Pancreas (tissue), 10 donors: ENCODE data around the gene SREK1IP1. TPM values are rescaled to one million over a fixed set of nuclear protein-coding genes. Genes with fewer than 3 reads are reported as not detected.

Source experiments
- ATAC-seq, 4 donors: fragments of 200-7000 bp; cut with Tn5 transposase; one replicate each; pipeline versions ENCODE4 v1.8.0 to v1.9.1; 2020; ENCODE audit warnings: mild to moderate bottlenecking in 4 of 4, moderate library complexity in 4 of 4
- DNase-seq, 6 donors: peaks; one replicate each; pipeline ENCODE4 v3.0.0-alpha.2; 2020
- FAIRE-seq: peaks from 2 replicates; lab custom pipeline; 2012; peaks lifted over from hg19 to GRCh38; lab: Jason Lieb, UNC
- H3K27ac ChIP-seq, 4 donors: fragments of 200-600 bp; sonication (generic); 1 replicate in 3 of 4; 2 replicates in 1 of 4; pipeline versions ENCODE4 v1.5.0 to v1.8.0; 2020
- H3K27me3 ChIP-seq, 4 donors: fragments of 200-600 bp; one replicate each; pipeline ENCODE4 v1.8.0; 2021
- H3K36me3 ChIP-seq, 3 donors: fragments of 200-600 bp; sonication (generic) in 1 of 3; one replicate each; pipeline versions ENCODE4 v1.5.0 to v1.8.0; 2020 to 2021
- H3K4me1 ChIP-seq, 3 donors: fragments of 200-600 bp; one replicate each; pipeline ENCODE4 v1.8.0; 2021
- H3K4me3 ChIP-seq, 4 donors: fragments of 200-600 bp; sonication (generic) in 2 of 4; one replicate each; pipeline versions ENCODE4 v1.5.0 to v1.8.0; 2020 to 2021
- H3K9me3 ChIP-seq, 4 donors: fragments of 200-600 bp; one replicate each; pipeline ENCODE4 v1.8.0; 2021
- CTCF ChIP-seq, 4 donors: fragments of 200-600 bp; sonication (generic) in 3 of 4; IDR thresholded peaks; one replicate each; pipeline versions ENCODE4 v1.5.0 to v1.8.0; 2021; ENCODE audit warnings: antibody characterized with exemption in 4 of 4
- WGBS, 2 donors: extraction: QIAGEN DNeasy Blood & Tissue Kit; methylation state at CpG; one replicate each; pipeline ENCODE4 v1.1.7; 2013; 5-methylcytosine and 5-hydroxymethylcytosine counted together
- intact Hi-C, 3 donors: fragments of 100-400 bp; cut with DNase I; formaldehyde crosslinking; loops; one replicate each; pipeline versions ENCODE4 v1.11.1 to v1.14.2; 2022
- polyA plus RNA-seq, 2 donors: library from polyadenylated mRNA; stranded (reverse); fragments of 200-250 nt; gene quantifications; one replicate each; pipeline ENCODE4 v1.2.3, GENCODE V29; 2013
- total RNA-seq, 6 donors: library from RNA; stranded (reverse); fragmentation: NEBNext Ultra II Directional in 4 of 6; extraction: Animal tissue kit (Norgen Biotek cat#: 25700) in 4 of 6; gene quantifications; one replicate each; pipeline versions ENCODE4 v1.2.1 to v1.2.4, GENCODE V29; 2021 to 2023
- donor health status: healthy with polysubstance abuse.
- donor health status: DM: no; HTN: no; CAD: no; lungs with moderate emphysema.
- donor health status: DM: no; HTN: no; CAD: no.
- donor health status: control.
- donor health status: control.
- donor health status: Bipolar disorder and iron deficiency.
- donor health status: DM: yes; HTN: yes; CAD: no.
- donor health status: DM: no; HTN: no; CAD: no.
- donor health status: DM: no; HTN: no; CAD: no.
- donor health status: DM: yes; HTN: yes; CAD: no.

SREK1IP1 gene
- total and polyA plus RNA-seq, 8 donors, result 9.2 to 17.8 (median 10.2) TPM

- ATAC-seq, result no peak
- no peaks in the 10 kb centered on the region for H3K27me3 ChIP-seq
- H3K9me3 ChIP-seq, result no peaks in the 10 kb centered on the region
- DNase-seq, result no peak
- no peaks in the 10 kb centered on the region for H3K36me3 ChIP-seq
- no peak for FAIRE-seq
- peaks cover 10 to 18% (median 16%) of the 10 kb centered on the region in 3 donors for H3K4me1 ChIP-seq
- intact Hi-C loops, result no loop called here
- peak overlapping the region in 2 of 4 donors; percentile 26 to 32 for H3K27ac ChIP-seq
- WGBS, 2 donors, result 61 to 65% methylated on average over 3 of the region's 3 CpGs
- no peak for TF ChIP-seq CTCF (IDR thresholded peaks at IDR 0.05)
- H3K4me3 ChIP-seq, result no peak overlapping the region
These were observed 25.7 kb upstream of the SREK1IP1 start for GRCh38 chr5:64794053-64794770.

- FAIRE-seq, result no peak
- intact Hi-C loops, result no loop called here
- H3K27me3 ChIP-seq, result no peaks in the 10 kb centered on the region
- H3K27ac ChIP-seq, result peak overlapping the region in 1 of 4 donors; percentile 26
- TF ChIP-seq CTCF (IDR thresholded peaks at IDR 0.05), result no peak
- DNase-seq, result no peak
- H3K4me3 ChIP-seq, result no peak overlapping the region
- H3K9me3 ChIP-seq, result no peaks in the 10 kb centered on the region
- no peaks in the 10 kb centered on the region for H3K36me3 ChIP-seq
- H3K4me1 ChIP-seq, result peaks cover 10 to 18% (median 16%) of the 10 kb centered on the region in 3 donors
- ATAC-seq, result peak in 3 of 4 donors; percentile 42 to 80 (median 66)
These were observed 24.0 kb upstream of the SREK1IP1 start for GRCh38 chr5:64792469-64792868.

- Histone ChIP-seq H3K9me3 (no peaks in the 10 kb centered on the region), H3K4me3 (no peak overlapping the region), H3K4me1 (peaks cover 10 to 18% (median 16%) of the 10 kb centered on the region in 3 donors), H3K27ac (no peak overlapping the region), H3K27me3 (no peaks in the 10 kb centered on the region), H3K36me3 (peaks cover 0 to 7% (median 0%) of the 10 kb centered on the region in 3 donors)
- DNase-seq (no peak), FAIRE-seq (no peak), ATAC-seq (no peak)
- intact Hi-C loops, result no loop called here
- no peak for TF ChIP-seq CTCF (IDR thresholded peaks at IDR 0.05)
- 88 to 98% methylated on average over 1 of the region's 1 CpG for WGBS, 2 donors
These were observed 21.7 kb upstream of the SREK1IP1 start for GRCh38 chr5:64790210-64790609.

GRCh38 chr5:64789457-64789856 is 21.0 kb upstream of the SREK1IP1 start:
- TF ChIP-seq CTCF (IDR thresholded peaks at IDR 0.05), result no peak
- no peaks in the 10 kb centered on the region for H3K27me3 ChIP-seq
- intact Hi-C loops, result no loop called here
- FAIRE-seq (no peak), DNase-seq (no peak), ATAC-seq (no peak)
- no peak overlapping the region for H3K27ac ChIP-seq
- no peak overlapping the region for H3K4me3 ChIP-seq
- H3K9me3 ChIP-seq, result no peaks in the 10 kb centered on the region
- peaks cover 10 to 18% (median 16%) of the 10 kb centered on the region in 3 donors for H3K4me1 ChIP-seq
- WGBS, 2 donors, result 90 to 91% methylated on average over 3 of the region's 3 CpGs
- H3K36me3 ChIP-seq, result peaks cover 0 to 7% (median 0%) of the 10 kb centered on the region in 3 donors

- Histone ChIP-seq H3K27me3 (no peaks in the 10 kb centered on the region), H3K27ac (no peak overlapping the region), H3K36me3 (peaks cover 0 to 7% (median 0%) of the 10 kb centered on the region in 3 donors), H3K4me3 (no peak overlapping the region), H3K4me1 (peaks cover 6 to 11% (median 9%) of the 10 kb centered on the region in 3 donors), H3K9me3 (no peaks in the 10 kb centered on the region)
- FAIRE-seq (no peak), ATAC-seq (no peak), DNase-seq (no peak)
- TF ChIP-seq CTCF (IDR thresholded peaks at IDR 0.05), result no peak
- intact Hi-C loops, result no loop called here
- 65 to 69% methylated on average over 2 of the region's 2 CpGs for WGBS, 2 donors
These were observed 19.7 kb upstream of the SREK1IP1 start for GRCh38 chr5:64788156-64788555.
